B cell (primary cell): ENCODE measurements around the gene GLRA1. TPM values are rescaled to one million over a fixed set of nuclear protein-coding genes. Genes with fewer than 3 reads are reported as not detected.

ENCODE experiments used
- ATAC-seq: fragments of 200-7000 bp; cut with Tn5 transposase; one replicate; pipeline ENCODE4 v1.10.0; 2021; ENCODE audit warnings: low read depth, mild to moderate bottlenecking, moderate number of reproducible peaks, moderate library complexity
- CTCF ChIA-PET: fragments of 350-600 bp; sonication (Branson Sonifier 250); formaldehyde crosslinking; loops from one replicate; lab custom pipeline; 2021; ENCODE audit warnings: antibody characterized with exemption, inconsistent platforms; lab: Charles Lee
- POLR2A ChIA-PET: fragments of 350-600 bp; sonication (Branson Sonifier 250); formaldehyde crosslinking; loops from one replicate; lab custom pipeline; 2021; ENCODE audit warnings: antibody characterized with exemption; lab: Charles Lee
- DNase-seq: peaks from one replicate; pipeline ENCODE4 v3.0.0; 2013
- H2AFZ ChIP-seq: 2 replicates; pipeline ENCODE4 v1.6.1; 2012; ENCODE audit warnings: mild to moderate bottlenecking, low read depth, low read length; ENCODE audit not compliant: insufficient read depth, poor library complexity, severe bottlenecking
- H3K27ac ChIP-seq, 2 donors: 1 replicate in 1 of 2; 2 replicates in 1 of 2; pipeline ENCODE4 v1.5.1; 2012 to 2013; ENCODE audit warnings: low read length in 2 of 2, mild to moderate bottlenecking in 2 of 2, moderate library complexity in 1 of 2
- H3K27me3 ChIP-seq, 4 experiments: fragments of 200-600 bp in 1 of 4; sonication (generic) in 1 of 4; replicated peaks in 1 of 4; 1 replicate in 2 of 4; 2 replicates in 2 of 4; pipeline versions ENCODE4 v1.6.1 to v1.7.0; 2013 to 2016; ENCODE audit warnings: low read length in 3 of 4, mild to moderate bottlenecking in 2 of 4, mixed read lengths in 1 of 4, moderate library complexity in 1 of 4; ENCODE audit not compliant: insufficient read depth in 4 of 4, control insufficient read depth in 3 of 4; ENCODE audit errors: control extremely low read depth in 1 of 4
- H3K36me3 ChIP-seq, 2 experiments: replicated peaks in 1 of 2; 1 replicate in 1 of 2; 2 replicates in 1 of 2; pipeline versions ENCODE4 v1.6.1 to v1.7.1; 2013; ENCODE audit warnings: low read length in 1 of 2; ENCODE audit not compliant: insufficient read depth in 2 of 2, control insufficient read depth in 1 of 2; ENCODE audit errors: control extremely low read depth in 1 of 2, extremely low read depth in 1 of 2
- H3K4me1 ChIP-seq, 2 donors: fragments of 200-600 bp in 1 of 2; sonication (generic) in 1 of 2; 1 replicate in 1 of 2; 2 replicates in 1 of 2; pipeline versions ENCODE4 v1.5.1 to v1.6.1; 2013 to 2017; ENCODE audit warnings: low read length in 2 of 2; ENCODE audit not compliant: control insufficient read depth in 2 of 2, insufficient read depth in 2 of 2
- H3K4me2 ChIP-seq: replicated peaks from 2 replicates; pipeline ENCODE3; 2012; ENCODE audit warnings: mild to moderate bottlenecking, low read depth, low read length; ENCODE audit not compliant: poor library complexity, severe bottlenecking
- H3K4me3 ChIP-seq, 5 experiments: fragments of 200-600 bp in 1 of 5; sonication (generic) in 1 of 5; 1 replicate in 3 of 5; 2 replicates in 2 of 5; pipeline versions ENCODE4 v1.5.1 to v1.7.0; 2011 to 2016; ENCODE audit warnings: low read length in 4 of 5, mild to moderate bottlenecking in 4 of 5, low read depth in 2 of 5, control low read depth in 1 of 5, moderate library complexity in 1 of 5; ENCODE audit not compliant: insufficient read depth in 1 of 5; ENCODE audit errors: control extremely low read depth in 1 of 5, extremely low read depth in 1 of 5
- H3K79me2 ChIP-seq: fragments of 200-600 bp; sonication (generic); one replicate; pipeline ENCODE4 v1.6.0; 2016; ENCODE audit warnings: low read length; ENCODE audit not compliant: control insufficient read depth, insufficient read depth
- H3K9ac ChIP-seq: fragments of 200-600 bp; sonication (generic); 2 replicates; pipeline ENCODE4 v1.6.1; 2017; ENCODE audit warnings: mild to moderate bottlenecking, low read length, moderate library complexity
- H3K9me3 ChIP-seq, 3 donors: one replicate each; pipeline versions ENCODE4 v1.6.1 to v1.7.1; 2013; ENCODE audit warnings: low read length in 2 of 3; ENCODE audit not compliant: control insufficient read depth in 2 of 3, insufficient read depth in 1 of 3; ENCODE audit errors: control extremely low read depth in 1 of 3
- H4K20me1 ChIP-seq: 2 replicates; pipeline ENCODE4 v1.6.0; 2012; ENCODE audit warnings: mild to moderate bottlenecking, low read length; ENCODE audit not compliant: insufficient read depth, control insufficient read depth, poor library complexity, severe bottlenecking
- H3K27ac Mint-ChIP-seq: one replicate; pipeline ENCODE4 v1.8.0; 2021; ENCODE audit warnings: mixed read lengths
- H3K27me3 Mint-ChIP-seq: one replicate; pipeline ENCODE4 v1.8.0; 2021; ENCODE audit warnings: mixed read lengths
- H3K4me1 Mint-ChIP-seq: one replicate; pipeline ENCODE4 v1.8.0; 2021; ENCODE audit warnings: mixed read lengths
- H3K4me3 Mint-ChIP-seq: one replicate; pipeline ENCODE4 v1.8.0; 2021; ENCODE audit warnings: mixed read lengths
- H3K9me3 Mint-ChIP-seq: one replicate; pipeline ENCODE4 v1.8.0; 2022; ENCODE audit warnings: mixed read lengths; ENCODE audit not compliant: insufficient read depth
- CTCF ChIP-seq: fragments of 200-600 bp; IDR thresholded peaks from one replicate; pipeline ENCODE4 v1.8.0; 2022; ENCODE audit warnings: antibody characterized with exemption, mild to moderate bottlenecking
- EZH2 ChIP-seq: IDR thresholded peaks from 2 replicates; pipeline ENCODE4 v1.6.1; 2012; ENCODE audit warnings: borderline replicate concordance, low read depth, mild to moderate bottlenecking, moderate library complexity, low read length; ENCODE audit not compliant: insufficient read depth, poor library complexity, severe bottlenecking
- WGBS: methylation state at CpG from one replicate; pipeline ENCODE4 v1.1.5; 2013; ENCODE audit warnings: missing lambda C conversion rate; ENCODE audit not compliant: insufficient coverage; 5-methylcytosine and 5-hydroxymethylcytosine counted together
- intact Hi-C: fragments of 100-400 bp; cut with micrococcal nuclease; formaldehyde crosslinking; loops from one replicate; pipeline ENCODE4 v1.10.0; 2022
- polyA plus RNA-seq: library from polyadenylated mRNA; depleted of rRNA; stranded (reverse); fragments of >200 nt; gene quantifications from 2 replicates; pipeline ENCODE4 v1.2.3, GENCODE V29; 2012
- total RNA-seq, 2 donors: library from RNA; stranded (reverse); fragments of 120-200 nt in 1 of 2; gene quantifications; 1 replicate in 1 of 2; 2 replicates in 1 of 2; pipeline versions ENCODE4 v1.2.3 to v1.2.4, GENCODE V29; 2013 to 2022

Gene GLRA1
- total and polyA plus RNA-seq, 2 donors (not counting 1 experiment from before 2014, with no cell fraction given): not detected

GRCh38 chr5:151892393-151892792 is 32.3 kb downstream of the GLRA1 start:
- 95% methylated on average over 2 of the region's 4 CpGs for WGBS
- H3K36me3 ChIP-seq: no peaks in the 10 kb centered on the region
- H3K27ac ChIP-seq: no peak overlapping the region
- ATAC-seq: no peak
- TF ChIP-seq CTCF (no peak), EZH2 (no peak)
- no peaks in the 10 kb centered on the region for H3K9me3 ChIP-seq
- H3K9me3 Mint-ChIP-seq: no peaks in the 10 kb centered on the region
- H3K4me3 Mint-ChIP-seq: no peak overlapping the region
- no peaks in the 10 kb centered on the region for H3K27me3 ChIP-seq
- H3K4me3 ChIP-seq: no peak overlapping the region
- ChIA-PET CTCF (no interaction called here), POLR2A (no interaction called here)
- H3K79me2 ChIP-seq: no peaks in the 10 kb centered on the region
- H4K20me1 ChIP-seq: no peaks in the 10 kb centered on the region
- no peaks in the 10 kb centered on the region for H3K4me1 Mint-ChIP-seq
- H3K9ac ChIP-seq: no peak overlapping the region
- H3K4me2 ChIP-seq: no peak overlapping the region
- no peak overlapping the region for H3K27ac Mint-ChIP-seq
- no peak for DNase-seq
- intact Hi-C loops: no loop called here
- no peaks in the 10 kb centered on the region for H3K4me1 ChIP-seq
- no peaks in the 10 kb centered on the region for H3K27me3 Mint-ChIP-seq
- H2AFZ ChIP-seq: no peak overlapping the region

GRCh38 chr5:151890299-151890698 is 34.4 kb downstream of the GLRA1 start:
- Histone ChIP-seq H3K36me3 (no peaks in the 10 kb centered on the region), H2AFZ (no peak overlapping the region), H3K27ac (no peak overlapping the region), H3K4me2 (no peak overlapping the region), H3K4me1 (no peaks in the 10 kb centered on the region), H3K79me2 (no peaks in the 10 kb centered on the region), H3K27me3 (peaks cover 0 to 3% (median 0%) of the 10 kb centered on the region in 4 experiments), H3K9me3 (no peaks in the 10 kb centered on the region), H4K20me1 (no peaks in the 10 kb centered on the region), H3K9ac (no peak overlapping the region), H3K4me3 (no peak overlapping the region)
- ATAC-seq (no peak), DNase-seq (no peak)
- peaks cover 4% of the 10 kb centered on the region for H3K27me3 Mint-ChIP-seq
- TF ChIP-seq EZH2 (no peak), CTCF (no peak)
- H3K9me3 Mint-ChIP-seq: no peaks in the 10 kb centered on the region
- intact Hi-C loops: no loop called here
- ChIA-PET CTCF (no interaction called here), POLR2A (interaction anchor here (0.5 kb wide), 1 partner anchor 140 kb away, joined by 3 read pairs; no protein-coding TSS in a partner anchor)
- no CpG with 5 or more reads among the region's 3 CpGs for WGBS
- no peaks in the 10 kb centered on the region for H3K4me1 Mint-ChIP-seq
- H3K27ac Mint-ChIP-seq: no peak overlapping the region
- H3K4me3 Mint-ChIP-seq: no peak overlapping the region
